SK-N-SH (cell line): ENCODE measurements around the gene ACYP2. TPM values are rescaled to one million over a fixed set of nuclear protein-coding genes. Genes with fewer than 3 reads are reported as not detected.
"Not testable (repeated sequence)": the region's sequence is repeated elsewhere in the genome, so short reads cannot be mapped to it uniquely, and the experiment has no call there.

Experiments
- CTCF ChIA-PET: fragments of 300-600, 350-600 bp; formaldehyde crosslinking; extraction: SDS; loops from one replicate; lab custom pipeline; 2021; lab: Yijun Ruan, JAX
- POLR2A ChIA-PET: fragments of 350-600 bp; sonication (Branson Sonifier 250); formaldehyde crosslinking; extraction: SDS; loops from one replicate; lab custom pipeline; 2020; ENCODE audit warnings: antibody characterized with exemption, inconsistent platforms; lab: Yijun Ruan, JAX
- DNase-seq: peaks from one replicate; pipeline ENCODE4 v3.0.0; 2012
- H2AFZ ChIP-seq: fragments of 200-600 bp; sonication (generic); 2 replicates; pipeline ENCODE4 v1.8.1; 2016; ENCODE audit warnings: antibody characterized with exemption, mild to moderate bottlenecking, low read depth
- H3F3A ChIP-seq: fragments of 200-600 bp; sonication (generic); replicated peaks from 2 replicates; pipeline ENCODE3; 2016; ENCODE audit warnings: antibody characterized with exemption, mild to moderate bottlenecking; ENCODE audit not compliant: insufficient read depth
- H3K27ac ChIP-seq, 2 experiments: fragments of 200-500 bp in 1 of 2; fragments of 200-600 bp in 1 of 2; sonication (Bioruptor generic) in 1 of 2; sonication (generic), shearing (Covaris generic) in 1 of 2; 2 replicates each; pipeline versions ENCODE4 v1.5.1 to v1.6.1; 2014 to 2016; ENCODE audit warnings: low read depth in 2 of 2, inconsistent platforms in 1 of 2, low read length in 1 of 2, mild to moderate bottlenecking in 1 of 2, mixed read lengths in 1 of 2
- H3K27me3 ChIP-seq: fragments of 200-600 bp; sonication (generic), shearing (Covaris generic); 2 replicates; pipeline ENCODE4 v1.6.1; 2016; ENCODE audit warnings: mixed run types; ENCODE audit not compliant: insufficient read depth
- H3K36me3 ChIP-seq, 2 experiments: fragments of 200-500 bp in 1 of 2; fragments of 200-600 bp in 1 of 2; sonication (Bioruptor generic) in 1 of 2; sonication (generic) in 1 of 2; replicated peaks in 1 of 2; 2 replicates each; pipeline versions ENCODE3 to v1.5.1; 2014 to 2016; ENCODE audit warnings: low read length in 1 of 2, mild to moderate bottlenecking in 1 of 2; ENCODE audit not compliant: insufficient read depth in 2 of 2, control insufficient read depth in 1 of 2
- H3K4me1 ChIP-seq, 2 experiments: fragments of 200-500 bp in 1 of 2; fragments of 200-600 bp in 1 of 2; sonication (Bioruptor generic) in 1 of 2; sonication (generic), shearing (Covaris generic) in 1 of 2; 2 replicates each; pipeline versions ENCODE4 v1.5.1 to v1.6.1; 2014 to 2016; ENCODE audit warnings: low read depth in 1 of 2, low read length in 1 of 2, mixed run types in 1 of 2; ENCODE audit not compliant: insufficient read depth in 2 of 2, control insufficient read depth in 1 of 2
- H3K4me2 ChIP-seq: fragments of 200-600 bp; sonication (generic), shearing (Covaris generic); 2 replicates; pipeline ENCODE4 v1.6.1; 2017; ENCODE audit warnings: mixed run types
- H3K4me3 ChIP-seq, 2 experiments: fragments of 200-500 bp in 1 of 2; fragments of 200-600 bp in 1 of 2; sonication (Bioruptor generic) in 1 of 2; sonication (generic), shearing (Covaris generic) in 1 of 2; 2 replicates each; pipeline versions ENCODE4 v1.5.1 to v1.8.1; 2014 to 2016; ENCODE audit warnings: low read depth in 2 of 2, inconsistent platforms in 1 of 2, low read length in 1 of 2, mild to moderate bottlenecking in 1 of 2, mixed read lengths in 1 of 2, moderate library complexity in 1 of 2
- H3K79me2 ChIP-seq: fragments of 200-600 bp; sonication (generic); 2 replicates; pipeline ENCODE4 v1.8.1; 2017; ENCODE audit warnings: mild to moderate bottlenecking; ENCODE audit not compliant: insufficient read depth
- H3K9ac ChIP-seq: fragments of 200-600 bp; sonication (generic); 2 replicates; pipeline ENCODE4 v1.6.1; 2017; ENCODE audit warnings: mixed run types
- H3K9me2 ChIP-seq: fragments of 200-600 bp; sonication (generic); 2 replicates; pipeline ENCODE4 v1.6.1; 2017; ENCODE audit warnings: mixed run types
- H3K9me3 ChIP-seq: fragments of 200-600 bp; sonication (generic); 2 replicates; pipeline ENCODE4 v1.6.1; 2017; ENCODE audit warnings: mixed run types, mild to moderate bottlenecking, moderate library complexity
- H4K20me1 ChIP-seq: fragments of 200-600 bp; sonication (generic); 2 replicates; pipeline ENCODE4 v1.6.1; 2017; ENCODE audit warnings: mild to moderate bottlenecking, mixed run types; ENCODE audit not compliant: insufficient read depth
- CHD2 ChIP-seq: fragments of 150-350 bp; IDR thresholded peaks from 2 replicates; pipeline ENCODE4 v1.6.1; 2018; ENCODE audit warnings: low read length; ENCODE audit not compliant: partially characterized antibody
- ELF1 ChIP-seq: IDR thresholded peaks from 2 replicates; pipeline ENCODE4 v1.4.0; 2012
- EZH2phosphoT487 ChIP-seq: fragments of 200-600 bp; sonication (generic); IDR thresholded peaks from 2 replicates; pipeline ENCODE4 v1.6.1; 2017; ENCODE audit warnings: low read depth, mixed run types, mild to moderate bottlenecking, antibody characterized with exemption, moderate library complexity, borderline replicate concordance
- FOXJ3 ChIP-seq: sonication (generic); formaldehyde crosslinking; IDR thresholded peaks from 2 replicates; pipeline ENCODE4 v1.5.1; 2020; ENCODE audit warnings: mild to moderate bottlenecking, missing genetic modification reagents
- JUND ChIP-seq: IDR thresholded peaks from 2 replicates; pipeline ENCODE4 v1.4.0; 2012
- MEF2A ChIP-seq: IDR thresholded peaks from 2 replicates; pipeline ENCODE4 v1.4.0; 2012; ENCODE audit warnings: low read depth, borderline replicate concordance
- NFIC ChIP-seq: IDR thresholded peaks from 2 replicates; pipeline ENCODE4 v1.4.0; 2012; ENCODE audit warnings: borderline replicate concordance
- NRF1 ChIP-seq: IDR thresholded peaks from 2 replicates; pipeline ENCODE4 v1.6.1; 2012; ENCODE audit warnings: low read depth, mild to moderate bottlenecking, low read length
- POLR2AphosphoS5 ChIP-seq: IDR thresholded peaks from 2 replicates; pipeline ENCODE4 v1.6.1; 2012; ENCODE audit warnings: low read depth, low read length
- RAD21 ChIP-seq: IDR thresholded peaks from 2 replicates; pipeline ENCODE4 v1.6.1; 2012; ENCODE audit warnings: mild to moderate bottlenecking, low read length
- SIN3A ChIP-seq: IDR thresholded peaks from 2 replicates; pipeline ENCODE4 v1.6.1; 2012; ENCODE audit warnings: low read depth, mild to moderate bottlenecking, low read length, moderate library complexity, borderline replicate concordance
- SMC3 ChIP-seq: IDR thresholded peaks from 2 replicates; pipeline ENCODE4 v1.6.1; 2012; ENCODE audit warnings: low read depth, low read length, improper control_type of control experiment
- TAF1 ChIP-seq: IDR thresholded peaks from 2 replicates; pipeline ENCODE4 v1.6.1; 2012; ENCODE audit warnings: low read depth, mild to moderate bottlenecking, low read length, moderate library complexity, borderline replicate concordance
- TCF12 ChIP-seq: IDR thresholded peaks from 2 replicates; pipeline ENCODE4 v1.4.0; 2012
- TEAD4 ChIP-seq: IDR thresholded peaks from 2 replicates; pipeline ENCODE4 v1.4.0; 2012; ENCODE audit warnings: mild to moderate bottlenecking, borderline replicate concordance; ENCODE audit not compliant: insufficient read depth
- YY1 ChIP-seq: IDR thresholded peaks from 2 replicates; pipeline ENCODE4 v1.4.0; 2012; ENCODE audit warnings: low read depth, mild to moderate bottlenecking
- WGBS: methylation state at CpG from one replicate; pipeline ENCODE4 v1.1.6; 2017; ENCODE audit warnings: low lambda C conversion rate; 5-methylcytosine and 5-hydroxymethylcytosine counted together
- polyA plus RNA-seq, 3 experiments: library from polyadenylated mRNA; depleted of rRNA; stranded (reverse); fragments of >200 nt; gene quantifications; 2 replicates each; pipeline ENCODE4 v1.2.3, GENCODE V29; 2012
- TF ChIP-seq, protein P1 (sequence below): IDR thresholded peaks from 2 replicates; pipeline ENCODE4 v1.4.0; 2012; ENCODE audit warnings: low read depth
- TF ChIP-seq, protein P2 (sequence below): fragments of 150-350 bp; IDR thresholded peaks from 2 replicates; pipeline ENCODE4 v1.6.1; 2017; ENCODE audit warnings: antibody characterized with exemption, low read length, low read depth, borderline replicate concordance
- TF ChIP-seq, protein P3 (sequence below): IDR thresholded peaks from 2 replicates; pipeline ENCODE4 v1.4.0; 2012; ENCODE audit warnings: low read depth, borderline replicate concordance
- TF ChIP-seq, protein P4 (sequence below): IDR thresholded peaks from 2 replicates; pipeline ENCODE4; 2012

ACYP2 gene
- polyA plus RNA-seq, 1 of the 3 experiments (the other 2 are of a cell fraction) = 8.8 TPM

DNA sequence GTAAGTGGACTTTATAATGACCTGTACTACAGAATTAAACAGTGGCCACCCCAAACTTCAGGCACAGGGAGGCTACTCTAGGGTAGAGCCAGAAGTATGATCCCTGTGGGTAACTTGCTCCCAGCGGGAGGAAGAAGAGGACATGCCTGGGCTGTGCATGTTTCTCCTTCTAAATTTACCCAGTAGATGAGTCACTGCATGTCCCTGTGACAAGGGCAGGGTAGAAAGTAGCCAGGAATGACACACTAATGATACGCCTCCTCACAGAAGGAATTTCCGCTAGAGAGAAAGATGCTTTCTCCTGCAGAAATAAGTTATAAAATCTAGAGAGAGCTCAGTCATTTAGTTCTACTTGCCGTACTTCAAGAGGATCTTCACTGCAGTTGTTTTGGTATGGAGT lies 7.5 kb downstream of the ACYP2 start (continued):
- peak; percentile 44; the same call in 1 of the 2 replicates for TF ChIP-seq JUND

DNA sequence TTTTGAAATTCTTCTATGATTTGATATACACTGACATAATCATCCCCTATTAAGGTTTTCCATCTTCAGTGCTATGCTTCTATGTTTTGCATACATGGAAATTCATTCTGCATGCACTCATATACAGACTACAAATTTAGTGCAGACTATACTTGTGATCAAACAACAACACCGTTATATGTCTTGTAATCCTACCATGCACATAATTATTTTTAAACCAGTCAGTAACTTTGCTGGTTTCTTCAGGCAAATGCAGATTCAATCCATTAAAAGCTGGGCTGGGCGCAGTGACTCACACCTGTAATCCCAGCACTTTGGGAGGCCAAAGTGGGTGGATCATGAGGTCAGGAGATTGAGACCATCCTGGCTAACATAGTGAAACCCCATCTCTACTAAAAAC lies 11.8 kb downstream of the ACYP2 start:
- CTCF ChIA-PET = interaction anchor here (0.6 to 1.3 kb wide), 3 partner anchors 20 to 48 kb away, joined by 3 to 4 read pairs (median 3); no protein-coding TSS in a partner anchor
- H3K9me3 ChIP-seq, POLR2A ChIA-PET, H3K27me3 ChIP-seq, H3K36me3 ChIP-seq, H3F3A ChIP-seq, H4K20me1 ChIP-seq, H3K9ac ChIP-seq, H3K9me2 ChIP-seq, H2AFZ ChIP-seq, H3K4me1 ChIP-seq, H3K4me2 ChIP-seq, H3K27ac ChIP-seq, H3K79me2 ChIP-seq, H3K4me3 ChIP-seq, DNase-seq: not testable (repeated sequence)
- WGBS = 92% methylated on average over 2 of the region's 2 CpGs

DNA sequence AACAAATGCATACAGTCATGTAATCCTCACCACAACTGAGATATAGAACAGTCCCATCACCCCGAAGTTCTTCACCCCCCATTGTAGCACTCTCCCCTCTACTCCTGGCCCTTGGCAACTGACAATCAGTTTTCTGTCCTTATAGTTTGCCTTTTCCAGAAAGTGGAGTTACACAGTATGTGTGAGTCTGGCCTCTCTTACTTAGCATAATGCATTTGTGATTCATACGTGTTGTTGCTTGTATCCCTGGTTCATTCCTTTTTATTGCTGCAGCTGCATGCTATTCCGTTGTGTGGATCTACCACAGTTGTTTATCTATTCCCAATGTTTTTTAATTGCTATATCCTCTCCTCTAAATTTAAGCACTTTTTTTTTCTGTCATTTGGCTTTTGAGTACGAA lies 17.6 kb downstream of the ACYP2 start:
- POLR2A ChIA-PET = no interaction called here
- H3K4me1 ChIP-seq = no peaks in the 10 kb centered on the region

More for the DNA sequence above, 17.6 kb downstream of the ACYP2 start:
- H3K36me3 ChIP-seq = no peaks in the 10 kb centered on the region
- H3F3A ChIP-seq = no peaks in the 10 kb centered on the region
- H3K27ac ChIP-seq = no peak overlapping the region
- H3K27me3 ChIP-seq = no peaks in the 10 kb centered on the region
- TF ChIP-seq POLR2AphosphoS5 = no peak
- TF ChIP-seq NRF1 = no peak
- no peak for TF ChIP-seq TAF1
- no peak for TF ChIP-seq YY1
- TF ChIP-seq, protein P1, sequence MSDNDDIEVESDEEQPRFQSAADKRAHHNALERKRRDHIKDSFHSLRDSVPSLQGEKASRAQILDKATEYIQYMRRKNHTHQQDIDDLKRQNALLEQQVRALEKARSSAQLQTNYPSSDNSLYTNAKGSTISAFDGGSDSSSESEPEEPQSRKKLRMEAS = no peak
- TF ChIP-seq, protein P2, sequence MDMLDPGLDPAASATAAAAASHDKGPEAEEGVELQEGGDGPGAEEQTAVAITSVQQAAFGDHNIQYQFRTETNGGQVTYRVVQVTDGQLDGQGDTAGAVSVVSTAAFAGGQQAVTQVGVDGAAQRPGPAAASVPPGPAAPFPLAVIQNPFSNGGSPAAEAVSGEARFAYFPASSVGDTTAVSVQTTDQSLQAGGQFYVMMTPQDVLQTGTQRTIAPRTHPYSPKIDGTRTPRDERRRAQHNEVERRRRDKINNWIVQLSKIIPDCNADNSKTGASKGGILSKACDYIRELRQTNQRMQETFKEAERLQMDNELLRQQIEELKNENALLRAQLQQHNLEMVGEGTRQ = no peak
- TF ChIP-seq TEAD4 = no peak
- TF ChIP-seq SIN3A = no peak
- TF ChIP-seq CHD2 = no peak
- TF ChIP-seq NFIC = no peak
- no peak for TF ChIP-seq RAD21
- TF ChIP-seq ELF1 = no peak
- TF ChIP-seq, protein P3, sequence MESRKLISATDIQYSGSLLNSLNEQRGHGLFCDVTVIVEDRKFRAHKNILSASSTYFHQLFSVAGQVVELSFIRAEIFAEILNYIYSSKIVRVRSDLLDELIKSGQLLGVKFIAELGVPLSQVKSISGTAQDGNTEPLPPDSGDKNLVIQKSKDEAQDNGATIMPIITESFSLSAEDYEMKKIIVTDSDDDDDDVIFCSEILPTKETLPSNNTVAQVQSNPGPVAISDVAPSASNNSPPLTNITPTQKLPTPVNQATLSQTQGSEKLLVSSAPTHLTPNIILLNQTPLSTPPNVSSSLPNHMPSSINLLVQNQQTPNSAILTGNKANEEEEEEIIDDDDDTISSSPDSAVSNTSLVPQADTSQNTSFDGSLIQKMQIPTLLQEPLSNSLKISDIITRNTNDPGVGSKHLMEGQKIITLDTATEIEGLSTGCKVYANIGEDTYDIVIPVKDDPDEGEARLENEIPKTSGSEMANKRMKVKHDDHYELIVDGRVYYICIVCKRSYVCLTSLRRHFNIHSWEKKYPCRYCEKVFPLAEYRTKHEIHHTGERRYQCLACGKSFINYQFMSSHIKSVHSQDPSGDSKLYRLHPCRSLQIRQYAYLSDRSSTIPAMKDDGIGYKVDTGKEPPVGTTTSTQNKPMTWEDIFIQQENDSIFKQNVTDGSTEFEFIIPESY = no peak
- no peak for TF ChIP-seq TCF12
- TF ChIP-seq SMC3 = no peak
- TF ChIP-seq FOXJ3 (CRISPR knock-in tag) = no peak
- no peak for TF ChIP-seq EZH2phosphoT487
- TF ChIP-seq, protein P4, sequence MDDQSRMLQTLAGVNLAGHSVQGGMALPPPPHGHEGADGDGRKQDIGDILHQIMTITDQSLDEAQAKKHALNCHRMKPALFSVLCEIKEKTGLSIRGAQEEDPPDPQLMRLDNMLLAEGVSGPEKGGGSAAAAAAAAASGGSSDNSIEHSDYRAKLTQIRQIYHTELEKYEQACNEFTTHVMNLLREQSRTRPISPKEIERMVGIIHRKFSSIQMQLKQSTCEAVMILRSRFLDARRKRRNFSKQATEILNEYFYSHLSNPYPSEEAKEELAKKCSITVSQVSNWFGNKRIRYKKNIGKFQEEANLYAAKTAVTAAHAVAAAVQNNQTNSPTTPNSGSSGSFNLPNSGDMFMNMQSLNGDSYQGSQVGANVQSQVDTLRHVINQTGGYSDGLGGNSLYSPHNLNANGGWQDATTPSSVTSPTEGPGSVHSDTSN = no peak
- no peak for TF ChIP-seq MEF2A
- TF ChIP-seq, all 33 proteins: peak for 0
- CTCF ChIA-PET = interaction anchor here (1.0 to 2.3 kb wide), 2 partner anchors 29 to 623 kb away, joined by 3 to 5 read pairs; no protein-coding TSS in a partner anchor
- no peak overlapping the region for H3K4me3 ChIP-seq
- H3K4me2 ChIP-seq = no peak overlapping the region
- no peak overlapping the region for H2AFZ ChIP-seq
- no peak overlapping the region for H3K9ac ChIP-seq
- H3K79me2 ChIP-seq = no peaks in the 10 kb centered on the region
- no peaks in the 10 kb centered on the region for H3K9me2 ChIP-seq
- DNase-seq = no peak
- H4K20me1 ChIP-seq = no peaks in the 10 kb centered on the region
- H3K9me3 ChIP-seq = no peaks in the 10 kb centered on the region
- 86% methylated on average over 4 of the region's 4 CpGs for WGBS
